Neuronal stem cell (in vitro differentiated cells): ENCODE measurements around the gene IFITM5.
"Not testable (repeated sequence)": the region's sequence is repeated elsewhere in the genome, so short reads cannot be mapped to it uniquely, and the experiment has no call there.

Experiments
- DNase-seq: peaks from one replicate; pipeline ENCODE4 v3.0.0-alpha.2; 2013; ENCODE audit warnings: low spot score
- H2AFZ ChIP-seq: one replicate; pipeline ENCODE4 v1.6.1; 2013; ENCODE audit warnings: mild to moderate bottlenecking, low read length, inconsistent platforms
- H2AK5ac ChIP-seq: 2 replicates; pipeline ENCODE4 v1.6.1; 2013; ENCODE audit warnings: low read depth, mild to moderate bottlenecking, inconsistent platforms, low read length, moderate library complexity, mixed read lengths
- H2BK120ac ChIP-seq: 2 replicates; pipeline ENCODE4 v1.6.1; 2013; ENCODE audit warnings: low read depth, mild to moderate bottlenecking, inconsistent platforms, low read length, moderate library complexity, mixed read lengths
- H2BK12ac ChIP-seq: one replicate; pipeline ENCODE4 v1.6.1; 2013; ENCODE audit warnings: low read length, inconsistent platforms
- H2BK15ac ChIP-seq: 2 replicates; pipeline ENCODE4 v1.6.1; 2013; ENCODE audit warnings: mild to moderate bottlenecking, low read length, inconsistent platforms, mixed read lengths
- H2BK5ac ChIP-seq: one replicate; pipeline ENCODE4 v1.6.1; 2013; ENCODE audit warnings: inconsistent platforms, mild to moderate bottlenecking, low read length, moderate library complexity
- H3K14ac ChIP-seq: one replicate; pipeline ENCODE4 v1.6.1; 2013; ENCODE audit warnings: low read length, inconsistent platforms
- H3K18ac ChIP-seq: 2 replicates; pipeline ENCODE4 v1.6.1; 2013; ENCODE audit warnings: low read length, inconsistent platforms
- H3K23ac ChIP-seq: 2 replicates; pipeline ENCODE4 v1.6.1; 2013; ENCODE audit warnings: low read depth, mild to moderate bottlenecking, mixed read lengths, low read length, inconsistent platforms; ENCODE audit not compliant: poor library complexity
- H3K27ac ChIP-seq: replicated peaks from 3 replicates; pipeline ENCODE4 v1.5.1; 2013; ENCODE audit warnings: low read length, inconsistent platforms
- H3K27me3 ChIP-seq, 3 experiments: 2 replicates each; pipeline ENCODE4 v1.6.1; 2013; ENCODE audit warnings: low read length in 3 of 3, mild to moderate bottlenecking in 2 of 3, inconsistent platforms in 1 of 3, low read depth in 1 of 3, mixed read lengths in 1 of 3, moderate library complexity in 1 of 3; ENCODE audit not compliant: control insufficient read depth in 3 of 3, insufficient read depth in 3 of 3
- H3K36me3 ChIP-seq, 2 donors: replicated peaks in 1 of 2; 2 replicates each; pipeline ENCODE4 v1.6.1; 2013; ENCODE audit warnings: low read length in 2 of 2; ENCODE audit not compliant: control insufficient read depth in 2 of 2, insufficient read depth in 2 of 2
- H3K4ac ChIP-seq: 2 replicates; pipeline ENCODE4 v1.6.1; 2013; ENCODE audit warnings: inconsistent platforms, mild to moderate bottlenecking, low read length, moderate library complexity
- H3K4me1 ChIP-seq, 2 donors: 1 replicate in 1 of 2; 2 replicates in 1 of 2; pipeline ENCODE4 v1.6.1; 2013; ENCODE audit warnings: low read length in 2 of 2, low read depth in 1 of 2; ENCODE audit not compliant: control insufficient read depth in 2 of 2, insufficient read depth in 1 of 2
- H3K4me2 ChIP-seq: one replicate; pipeline ENCODE4 v1.6.1; 2013; ENCODE audit warnings: mild to moderate bottlenecking, low read length, inconsistent platforms; ENCODE audit not compliant: insufficient read depth, poor library complexity, severe bottlenecking
- H3K4me3 ChIP-seq, 2 donors: 2 replicates each; pipeline ENCODE4 v1.5.1; 2013; ENCODE audit warnings: low read length in 2 of 2, mild to moderate bottlenecking in 2 of 2, inconsistent platforms in 1 of 2, moderate library complexity in 1 of 2
- H3K79me1 ChIP-seq: one replicate; pipeline ENCODE4 v1.6.1; 2013; ENCODE audit warnings: low read depth, mild to moderate bottlenecking, inconsistent platforms, low read length, moderate library complexity
- H3K9ac ChIP-seq: one replicate; pipeline ENCODE4 v1.6.1; 2013; ENCODE audit warnings: mild to moderate bottlenecking, low read depth, low read length, inconsistent platforms; ENCODE audit not compliant: poor library complexity
- H3K9me3 ChIP-seq, 2 donors: replicated peaks in 1 of 2; 2 replicates each; pipeline versions ENCODE3 to v1.6.1; 2013; ENCODE audit warnings: low read length in 2 of 2, mild to moderate bottlenecking in 2 of 2, inconsistent platforms in 1 of 2, low read depth in 1 of 2, mixed read lengths in 1 of 2, moderate library complexity in 1 of 2; ENCODE audit not compliant: control insufficient read depth in 2 of 2, insufficient read depth in 1 of 2
- H4K8ac ChIP-seq: one replicate; pipeline ENCODE4 v1.6.1; 2013; ENCODE audit warnings: low read depth, mild to moderate bottlenecking, inconsistent platforms, low read length, moderate library complexity
- H4K91ac ChIP-seq: one replicate; pipeline ENCODE4 v1.6.1; 2013; ENCODE audit warnings: low read length, low read depth, mild to moderate bottlenecking, inconsistent platforms; ENCODE audit not compliant: poor library complexity
- WGBS, 2 donors: extraction: QIAGEN DNeasy Blood & Tissue Kit; methylation state at CpG; one replicate each; pipeline ENCODE4 v1.1.7; 2013; ENCODE audit warnings: missing lambda C conversion rate in 2 of 2, mixed read lengths in 1 of 2; ENCODE audit not compliant: insufficient read length in 2 of 2, insufficient replicate concordance in 1 of 2; ENCODE audit errors: extremely low coverage in 2 of 2; 5-methylcytosine and 5-hydroxymethylcytosine counted together

The IFITM5 gene

DNA sequence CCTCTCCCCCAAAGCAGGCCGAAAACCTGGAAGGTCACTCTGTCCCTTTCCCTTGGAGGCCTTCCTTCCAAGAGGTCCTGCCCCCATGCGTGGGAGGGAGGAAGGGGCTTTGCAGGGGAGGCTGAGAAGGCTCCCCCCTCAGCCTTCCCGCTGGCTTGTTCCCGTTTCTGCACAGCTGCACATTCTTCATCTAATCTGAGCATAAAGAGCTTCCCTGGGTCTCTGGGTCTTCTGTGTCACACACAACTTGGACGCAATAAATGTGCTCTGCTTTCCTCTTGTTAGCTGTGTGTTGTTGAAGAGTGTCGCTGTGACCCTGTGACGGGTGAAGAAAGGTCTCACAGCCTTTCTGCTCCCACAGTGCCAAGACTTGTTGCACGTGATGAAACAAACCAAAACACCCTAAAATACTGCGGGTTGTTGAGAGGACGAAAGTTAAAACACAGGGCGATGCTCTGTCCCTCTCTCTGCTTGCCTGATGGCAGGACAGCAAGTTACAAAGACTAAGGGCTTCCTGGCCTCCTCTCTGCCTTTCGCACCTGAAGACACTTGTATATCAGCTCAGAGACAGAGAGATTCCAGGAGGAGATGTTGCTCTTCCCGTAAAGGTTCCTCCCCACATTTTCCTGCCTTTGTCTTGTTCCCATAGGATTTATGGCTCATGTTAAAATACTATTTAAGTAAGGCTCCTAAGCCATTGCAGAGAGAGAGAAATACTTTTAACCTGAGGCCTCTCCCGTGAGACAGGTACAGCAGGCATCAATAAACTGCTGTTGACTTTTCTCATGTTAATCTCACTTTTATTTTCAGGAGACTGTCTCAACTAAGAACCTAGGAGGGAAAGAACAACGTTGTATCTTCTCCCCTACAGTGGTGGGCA is 36.7 kb upstream of the IFITM5 start:
- H3K18ac ChIP-seq, result peak overlapping the region; percentile 95
- H4K91ac ChIP-seq, result peak overlapping the region; percentile 87
- peak overlapping the region; percentile 22 for H2BK15ac ChIP-seq
- peaks cover 27 to 39% of the 10 kb centered on the region in 2 donors for H3K4me1 ChIP-seq
- no peak overlapping the region for H3K14ac ChIP-seq
- no peak overlapping the region for H3K23ac ChIP-seq
- no peaks in the 10 kb centered on the region for H3K79me1 ChIP-seq
- H3K4me2 ChIP-seq, result no peak overlapping the region
- no peaks in the 10 kb centered on the region for H3K36me3 ChIP-seq
- H2BK120ac ChIP-seq, result no peak overlapping the region
- no peak for DNase-seq
- no peak overlapping the region for H2BK12ac ChIP-seq
- peaks cover 3 to 18% of the 10 kb centered on the region in 2 donors for H3K9me3 ChIP-seq
- H4K8ac ChIP-seq, result no peak overlapping the region
- no peak overlapping the region for H3K4ac ChIP-seq
- no peaks in the 10 kb centered on the region for H3K27me3 ChIP-seq
- H3K27ac ChIP-seq, result peak overlapping the region; percentile 89
- no peak overlapping the region for H2AFZ ChIP-seq
- H3K4me3 ChIP-seq, result no peak overlapping the region
- no peak overlapping the region for H3K9ac ChIP-seq
- no peak overlapping the region for H2AK5ac ChIP-seq
- no peak overlapping the region for H2BK5ac ChIP-seq
- no CpG with 5 or more reads among the region's 15 CpGs for WGBS, 2 donors

DNA sequence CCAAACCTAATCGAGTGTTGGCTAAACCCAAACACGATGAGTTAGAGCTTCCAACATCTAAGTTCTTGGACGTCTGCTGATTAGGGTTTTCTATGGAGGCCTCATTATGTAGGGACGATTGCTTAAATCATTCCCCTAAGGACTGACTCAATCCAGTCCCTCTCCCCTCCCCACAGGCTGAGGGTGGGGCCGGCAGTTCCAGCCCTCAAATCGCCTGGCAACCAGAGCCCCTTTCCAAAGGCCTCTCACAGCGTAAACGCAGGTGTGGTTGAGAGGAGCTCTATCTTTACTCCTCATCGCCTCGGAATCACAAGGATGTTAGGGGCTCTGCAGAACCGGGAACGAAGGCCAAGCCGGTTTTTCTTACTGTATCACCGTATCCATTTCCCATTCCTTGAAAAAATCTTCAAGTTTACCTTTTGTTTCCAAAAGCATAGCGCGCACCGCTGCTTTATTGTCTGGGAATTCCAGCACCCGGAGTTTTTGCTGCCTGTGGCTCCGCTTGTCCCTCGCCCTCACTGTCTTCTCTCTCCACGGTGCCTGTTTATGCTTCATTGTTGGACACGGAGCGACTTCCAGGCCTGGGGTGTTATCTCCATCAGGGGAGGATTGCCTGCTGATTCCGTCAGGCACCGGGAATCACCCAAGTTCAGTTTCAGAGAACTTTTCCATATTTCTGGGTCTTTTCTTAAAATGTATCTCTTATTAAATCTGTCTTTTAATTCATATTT is 35.1 kb upstream of the IFITM5 start:
- H2AFZ ChIP-seq, result peak overlapping the region; percentile 70
- H3K36me3 ChIP-seq, result no peaks in the 10 kb centered on the region
- peaks cover 27 to 36% of the 10 kb centered on the region in 2 donors for H3K4me1 ChIP-seq
- H4K91ac ChIP-seq, result peak overlapping the region; percentile 44
- no peaks in the 10 kb centered on the region for H3K27me3 ChIP-seq
- peak overlapping the region in 1 of 2 donors; percentile 28 for H3K4me3 ChIP-seq
- H3K9ac ChIP-seq, result no peak overlapping the region
- H2AK5ac ChIP-seq, result no peak overlapping the region
- peak overlapping the region; percentile 97 for H3K18ac ChIP-seq
- peak overlapping the region; percentile 42 for H3K4me2 ChIP-seq
- no peak overlapping the region for H3K14ac ChIP-seq
- H2BK120ac ChIP-seq, result peak overlapping the region; percentile 76
- peaks cover 3 to 18% of the 10 kb centered on the region in 2 donors for H3K9me3 ChIP-seq
- DNase-seq, result no peak
- no peak overlapping the region for H2BK15ac ChIP-seq
- H4K8ac ChIP-seq, result no peak overlapping the region
- H2BK12ac ChIP-seq, result no peak overlapping the region
- peak overlapping the region; percentile 30 for H2BK5ac ChIP-seq
- no CpG with 5 or more reads among the region's 25 CpGs for WGBS, 2 donors
- no peak overlapping the region for H3K4ac ChIP-seq
- no peaks in the 10 kb centered on the region for H3K79me1 ChIP-seq
- H3K27ac ChIP-seq, result peak overlapping the region; percentile 98
- H3K23ac ChIP-seq, result no peak overlapping the region

DNA sequence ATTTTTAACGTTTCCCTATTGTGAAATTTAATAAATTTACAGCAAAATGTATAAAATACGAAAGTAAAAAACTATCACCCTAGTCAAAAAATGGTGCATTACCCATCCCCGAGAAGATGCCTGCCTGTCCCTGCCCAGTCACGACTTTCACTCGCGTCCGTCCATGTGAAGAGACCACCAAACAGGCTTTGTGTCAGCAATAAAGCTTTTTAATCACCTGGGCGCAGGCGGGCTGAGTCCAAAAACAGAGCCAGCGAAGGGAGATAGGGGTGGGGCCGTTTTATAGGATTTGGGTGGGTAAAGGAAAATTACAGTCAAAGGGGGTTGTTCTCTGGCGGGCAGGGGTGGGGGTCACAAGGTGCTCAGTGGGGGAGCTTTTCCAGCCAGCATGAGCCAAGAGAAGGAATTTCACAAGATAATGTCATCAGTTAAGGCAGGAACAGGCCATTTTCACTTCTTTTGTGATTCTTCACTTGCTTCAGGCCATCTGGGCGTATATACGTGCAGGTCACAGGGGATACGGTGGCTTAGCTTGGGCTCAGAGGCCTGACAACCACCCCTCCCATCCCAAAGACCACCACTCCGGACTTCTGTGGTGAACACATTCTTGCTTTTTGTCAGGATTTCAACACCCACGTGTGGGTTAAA is 34.4 kb upstream of the IFITM5 start:
- not testable (repeated sequence) for H2BK120ac ChIP-seq, H3K9ac ChIP-seq, H2BK12ac ChIP-seq, H3K4ac ChIP-seq, H3K27me3 ChIP-seq, H4K8ac ChIP-seq, H3K14ac ChIP-seq, H2BK15ac ChIP-seq, H2AK5ac ChIP-seq, DNase-seq, H3K4me2 ChIP-seq, H3K79me1 ChIP-seq, H3K23ac ChIP-seq, H3K36me3 ChIP-seq
- H4K91ac ChIP-seq, result peak overlapping the region; percentile 44
- H3K4me1 ChIP-seq, result peaks cover 27 to 36% of the 10 kb centered on the region in 2 donors
- peak overlapping the region; percentile 29 for H3K18ac ChIP-seq
- WGBS, 2 donors, result no CpG with 5 or more reads among the region's 17 CpGs
- peaks cover 3 to 18% of the 10 kb centered on the region in 2 donors for H3K9me3 ChIP-seq
- H3K27ac ChIP-seq, result peak overlapping the region; percentile 98
- peak overlapping the region in 1 of 2 donors; percentile 28 for H3K4me3 ChIP-seq
- H2AFZ ChIP-seq, result peak overlapping the region; percentile 70
- H2BK5ac ChIP-seq, result peak overlapping the region; percentile 30
